Cardiac muscle cell (in vitro differentiated cells and primary cell): Measurements from ENCODE around the gene VEGFB. TPM values are rescaled to one million over a fixed set of nuclear protein-coding genes. Genes with fewer than 3 reads are reported as not detected.

ENCODE experiments used
- DNase-seq, 2 donors: peaks; one replicate each; pipeline versions ENCODE4 v3.0.0 to v3.0.0-alpha.2; 2010 to 2017; ENCODE audit warnings: low read depth in 1 of 2, low spot score in 1 of 2
- H3K27ac ChIP-seq: fragments of 200-600 bp; sonication (generic); 2 replicates; pipeline ENCODE4 v1.5.1; 2016
- H3K27me3 ChIP-seq: fragments of 200-600 bp; sonication (generic); 2 replicates; pipeline ENCODE4 v1.6.0; 2016; ENCODE audit warnings: control low read depth
- H3K36me3 ChIP-seq: fragments of 200-600 bp; sonication (generic); 2 replicates; pipeline ENCODE4 v1.5.1; 2016; ENCODE audit warnings: control low read depth
- H3K4me1 ChIP-seq: fragments of 200-600 bp; sonication (generic); 2 replicates; pipeline ENCODE4 v1.8.1; 2017; ENCODE audit warnings: low read depth, mild to moderate bottlenecking, mixed run types
- H3K4me3 ChIP-seq: fragments of 200-600 bp; sonication (generic); 2 replicates; pipeline ENCODE4 v1.5.1; 2016; ENCODE audit warnings: mild to moderate bottlenecking
- H3K9me3 ChIP-seq: fragments of 200-600 bp; sonication (generic); 2 replicates; pipeline ENCODE4 v1.5.1; 2017; ENCODE audit warnings: low read depth, mild to moderate bottlenecking, control low read depth
- CTCF ChIP-seq: IDR thresholded peaks from 2 replicates; pipeline ENCODE4 v1.5.1; 2012; ENCODE audit warnings: low read depth, mild to moderate bottlenecking, low read length
- polyA plus RNA-seq: library from polyadenylated mRNA; unstranded; fragments of >200 nt; fragmentation: Nextera tagmentation; extraction: Ambion mirVana; gene quantifications from 2 replicates; pipeline ENCODE4 v1.2.1, GENCODE V29; 2016
- total RNA-seq: library from RNA; depleted of rRNA; stranded (reverse); fragments of >200 nt; gene quantifications from 2 replicates; pipeline ENCODE4 v1.2.3, GENCODE V29; 2016

The VEGFB gene
- total and polyA plus RNA-seq, 2 experiments from 2014 or later: 162 to 199 TPM

- no peak for TF ChIP-seq CTCF
- Histone ChIP-seq H3K27me3 (no peaks in the 10 kb centered on the region), H3K36me3 (no peaks in the 10 kb centered on the region)
These were observed 41.5 kb downstream of the VEGFB start for GRCh38 chr11:64275841-64276240.

GRCh38 chr11:64276653-64277431 is 42.5 kb downstream of the VEGFB start:
- Histone ChIP-seq H3K4me1 (no peaks in the 10 kb centered on the region), H3K27ac (no peak overlapping the region), H3K27me3 (no peaks in the 10 kb centered on the region), H3K4me3 (no peak overlapping the region), H3K9me3 (no peaks in the 10 kb centered on the region), H3K36me3 (peaks cover 2% of the 10 kb centered on the region)
- DNase-seq: no peak
- no peak for TF ChIP-seq CTCF

More at GRCh38 chr11:64275841-64276240, 41.5 kb downstream of the VEGFB start:
- no peak overlapping the region for H3K27ac ChIP-seq
- H3K4me3 ChIP-seq: no peak overlapping the region
- H3K9me3 ChIP-seq: no peaks in the 10 kb centered on the region
- DNase-seq: no peak
- H3K4me1 ChIP-seq: no peaks in the 10 kb centered on the region

GRCh38 chr11:64278576-64279190 is 44.3 kb downstream of the VEGFB start:
- Histone ChIP-seq H3K4me1 (no peaks in the 10 kb centered on the region), H3K27ac (no peak overlapping the region), H3K9me3 (no peaks in the 10 kb centered on the region), H3K4me3 (no peak overlapping the region), H3K27me3 (no peaks in the 10 kb centered on the region), H3K36me3 (peaks cover 5% of the 10 kb centered on the region)
- TF ChIP-seq CTCF: no peak
- no peak for DNase-seq

GRCh38 chr11:64281957-64282770 is 47.8 kb downstream of the VEGFB start:
- DNase-seq: no peak
- no peak for TF ChIP-seq CTCF
- Histone ChIP-seq H3K4me1 (no peaks in the 10 kb centered on the region), H3K9me3 (no peaks in the 10 kb centered on the region), H3K27ac (no peak overlapping the region), H3K36me3 (peaks cover 5% of the 10 kb centered on the region), H3K4me3 (no peak overlapping the region), H3K27me3 (no peaks in the 10 kb centered on the region)

- DNase-seq: no peak
- Histone ChIP-seq H3K4me1 (no peaks in the 10 kb centered on the region), H3K9me3 (no peaks in the 10 kb centered on the region), H3K36me3 (peaks cover 5% of the 10 kb centered on the region), H3K4me3 (no peak overlapping the region), H3K27me3 (no peaks in the 10 kb centered on the region), H3K27ac (no peak overlapping the region)
- no peak for TF ChIP-seq CTCF
These were observed 48.7 kb downstream of the VEGFB start for GRCh38 chr11:64283092-64283491.
